HepG2 (cell line): ENCODE results near the gene SSTR5. TPM values are rescaled to one million over a fixed set of nuclear protein-coding genes. Genes with fewer than 3 reads are reported as not detected.

Experiments used
- ATF5 ChIP-seq: sonication (generic); formaldehyde crosslinking; IDR thresholded peaks from 2 replicates; pipeline ENCODE4 v1.4.0; 2020; ENCODE audit warnings: mild to moderate bottlenecking, low read depth, missing genetic modification reagents
- FOXK1 ChIP-seq: sonication (generic); formaldehyde crosslinking; IDR thresholded peaks from 2 replicates; pipeline ENCODE4 v1.4.0; 2020; ENCODE audit warnings: low read depth, missing genetic modification reagents, borderline replicate concordance
- GABPB1 ChIP-seq: IDR thresholded peaks from 2 replicates; pipeline ENCODE4 v1.6.1; 2016; ENCODE audit warnings: mild to moderate bottlenecking, missing genetic modification reagents, moderate library complexity, missing compliant biosample characterization
- GFI1 ChIP-seq: sonication (generic); formaldehyde crosslinking; IDR thresholded peaks from 2 replicates; pipeline ENCODE4 v1.5.0; 2020; ENCODE audit warnings: missing genetic modification reagents, mild to moderate bottlenecking, borderline replicate concordance
- HES4 ChIP-seq: sonication (generic); formaldehyde crosslinking; IDR thresholded peaks from 2 replicates; pipeline ENCODE4 v1.9.0; 2021; ENCODE audit warnings: mild to moderate bottlenecking, missing genetic modification reagents, borderline replicate concordance
- HHEX ChIP-seq: IDR thresholded peaks from 2 replicates; pipeline ENCODE4 v1.6.1; 2016; ENCODE audit warnings: control low read depth
- HMGXB4 ChIP-seq, 2 experiments: sonication (generic) in 1 of 2; formaldehyde crosslinking in 1 of 2; IDR thresholded peaks; 2 replicates each; pipeline versions ENCODE4 v1.4.0 to v1.6.1; 2018 to 2020; ENCODE audit warnings: missing genetic modification reagents in 2 of 2, borderline replicate concordance in 1 of 2, low read depth in 1 of 2, mild to moderate bottlenecking in 1 of 2, missing biosample characterization in 1 of 2
- IRF1 ChIP-seq: sonication (generic); formaldehyde crosslinking; IDR thresholded peaks from 2 replicates; pipeline ENCODE4 v1.4.0; 2020; ENCODE audit warnings: low read depth, mild to moderate bottlenecking, missing genetic modification reagents
- IRX3 ChIP-seq: sonication (generic); formaldehyde crosslinking; IDR thresholded peaks from 2 replicates; pipeline ENCODE4 v1.8.1; 2023; ENCODE audit warnings: mild to moderate bottlenecking, low read depth, missing genetic modification reagents, borderline replicate concordance
- KAT8 ChIP-seq: IDR thresholded peaks from 2 replicates; pipeline ENCODE4 v1.6.1; 2016; ENCODE audit warnings: missing genetic modification reagents, missing compliant biosample characterization
- KLF16 ChIP-seq, 2 experiments: sonication (generic) in 1 of 2; formaldehyde crosslinking in 1 of 2; IDR thresholded peaks; 2 replicates each; pipeline versions ENCODE4 v1.6.1 to v1.8.0; 2016 to 2023; ENCODE audit warnings: missing genetic modification reagents in 2 of 2, missing compliant biosample characterization in 1 of 2
- NFRKB ChIP-seq: fragments of 450-650 bp; IDR thresholded peaks from 2 replicates; pipeline ENCODE4 v1.6.1; 2017
- RERE ChIP-seq: IDR thresholded peaks from 2 replicates; pipeline ENCODE4 v1.6.1; 2016; ENCODE audit warnings: low read depth, missing genetic modification reagents, missing compliant biosample characterization
- SOX5 ChIP-seq: IDR thresholded peaks from 2 replicates; pipeline ENCODE4 v1.6.1; 2016; ENCODE audit warnings: borderline replicate concordance
- TAF1 ChIP-seq: sonication (generic); formaldehyde crosslinking; IDR thresholded peaks from 2 replicates; pipeline ENCODE4 v1.4.0; 2020; ENCODE audit warnings: missing genetic modification reagents
- TEAD2 ChIP-seq: sonication (generic); formaldehyde crosslinking; IDR thresholded peaks from 2 replicates; pipeline ENCODE4 v1.9.0; 2021; ENCODE audit warnings: missing genetic modification reagents
- XRCC5 ChIP-seq: fragments of 200-400 bp; formaldehyde crosslinking; optimal IDR thresholded peaks from 2 replicates; pipeline ENCODE3; 2017; ENCODE audit warnings: mild to moderate bottlenecking, low read length
- ZBTB21 ChIP-seq: sonication (generic); formaldehyde crosslinking; IDR thresholded peaks from 2 replicates; pipeline ENCODE4 v1.4.0; 2020; ENCODE audit warnings: missing genetic modification reagents
- ZNF251 ChIP-seq: sonication (generic); formaldehyde crosslinking; IDR thresholded peaks from 2 replicates; pipeline ENCODE4 v1.9.0; 2021; ENCODE audit warnings: mild to moderate bottlenecking, missing genetic modification reagents
- ZNF589 ChIP-seq: sonication (generic); formaldehyde crosslinking; conservative IDR thresholded peaks from 2 replicates; pipeline ENCODE4 v1.8.0; 2022; ENCODE audit warnings: mild to moderate bottlenecking, moderate library complexity, missing genetic modification reagents
- polyA plus RNA-seq, 8 experiments: library from polyadenylated mRNA; depleted of rRNA in 3 of 8; stranded (reverse) in 7 of 8; unstranded in 1 of 8; fragments of >200 nt; fragmentation: Illumina TruSeq in 4 of 8; extraction: Trizol in 4 of 8; gene quantifications; 2 replicates each; pipeline versions ENCODE4 v1.2.1 to v1.2.3, GENCODE V29; 2011 to 2016; ENCODE audit warnings: low read depth in 4 of 8, missing spikeins in 1 of 8, mixed read lengths in 1 of 8; ENCODE audit not compliant: insufficient read depth in 1 of 8
- total RNA-seq, 5 experiments: library from RNA; depleted of rRNA; stranded (reverse); fragments of >200 nt; fragmentation: Illumina TruSeq; extraction: Trizol; gene quantifications; 2 replicates each; pipeline ENCODE4 v1.2.3, GENCODE V29; 2016; ENCODE audit warnings: low read depth in 1 of 5

The SSTR5 gene
- total and polyA plus RNA-seq, 2 of the 13 experiments (the other 11 are each of a cell fraction or from before 2014, with no cell fraction given) = 0.20 to 0.49 TPM

- TF ChIP-seq GFI1 (peak; percentile 38; the same call in 1 of the 2 replicates), RERE (CRISPR knock-in tag) (no peak; the same call in 1 of the 2 replicates), ZNF251 (CRISPR knock-in tag) (no peak), XRCC5 (peak; percentile 7), HES4 (no peak), GABPB1 (peak; percentile 90), FOXK1 (CRISPR knock-in tag) (0 out of 2 replicates have a peak, but pooled peaks have one; percentile 35), HMGXB4 (CRISPR knock-in tag; IDR thresholded peaks at IDR 0.05; ENCODE audit: borderline replicate concordance in 1 of 2, low read depth in 1 of 2) (peak in 1 of 2 experiments; percentile 32; a peak in 2 of 4 replicates), SOX5 (CRISPR knock-in tag) (peak; percentile 58; the same call in 1 of the 2 replicates), NFRKB (no peak), IRF1 (no peak), KLF16 (CRISPR knock-in tag; IDR thresholded peaks at IDR 0.05) (peak in 1 of 2 experiments; percentile 61; a peak in 1 of 4 replicates), KAT8 (0 out of 2 replicates have a peak, but pooled peaks have one; percentile 36), HHEX (CRISPR knock-in tag) (no peak), TEAD2 (CRISPR knock-in tag) (no peak), ZBTB21 (CRISPR knock-in tag) (no peak), ZNF589 (CRISPR knock-in tag) (no peak), IRX3 (CRISPR knock-in tag) (no peak), TAF1 (peak; percentile 51; the same call in 1 of the 2 replicates), ATF5 (no peak)
Observed at GRCh38 chr16:1090620-1091587, 18.4 kb downstream of the SSTR5 start (continued).
